GM18526 (cell line): ENCODE measurements around the gene SRSF1.

Experiments used
- POLR2A ChIP-seq: IDR thresholded peaks from 3 replicates; pipeline ENCODE4 v1.6.1; 2011; ENCODE audit not compliant: insufficient read length; ENCODE audit errors: extremely low read depth

SRSF1 gene

GRCh38 chr17:57965521-57966160 lies 41.4 kb downstream of the SRSF1 start:
- no peak for TF ChIP-seq POLR2A

- no peak for TF ChIP-seq POLR2A
Measured at GRCh38 chr17:57963149-57963511, 43.9 kb downstream of the SRSF1 start.

- TF ChIP-seq POLR2A = no peak
Measured at GRCh38 chr17:57962279-57963148, 44.5 kb downstream of the SRSF1 start.

GRCh38 chr17:57959929-57960328 lies 47.1 kb downstream of the SRSF1 start:
- TF ChIP-seq POLR2A = no peak

- TF ChIP-seq POLR2A = no peak
Measured at GRCh38 chr17:57957886-57958285, 49.2 kb downstream of the SRSF1 start.

GRCh38 chr17:57957120-57957850 lies 49.8 kb downstream of the SRSF1 start:
- no peak for TF ChIP-seq POLR2A

- TF ChIP-seq POLR2A = no peak
Measured at GRCh38 chr17:57956291-57957119, 50.5 kb downstream of the SRSF1 start.

GRCh38 chr17:57955183-57955931 lies 51.7 kb downstream of the SRSF1 start, which contains the start of gene CUEDC1:
CUEDC1 (minus strand) TSS chr17:57955412; CDS start chr17:57885564, 69,848 bp downstream.
- no peak for TF ChIP-seq POLR2A

GRCh38 chr17:57954397-57955182 lies 52.5 kb downstream of the SRSF1 start:
- no peak for TF ChIP-seq POLR2A

GRCh38 chr17:57953705-57954396 lies 53.2 kb downstream of the SRSF1 start:
- no peak for TF ChIP-seq POLR2A
